HepG2 (cell line): ENCODE results near the gene LRRFIP2. TPM values are rescaled to one million over a fixed set of nuclear protein-coding genes. Genes with fewer than 3 reads are reported as not detected.

ENCODE experiments used
- ATAC-seq: fragments of 200-7000 bp; cut with Tn5 transposase; 3 replicates; pipeline ENCODE4 v1.9.1; 2020; ENCODE audit warnings: mild to moderate bottlenecking, moderate library complexity
- BruUV-seq: library from RNA; stranded (reverse); fragments of 400-500 nt; replicated peaks from 2 replicates; lab custom pipeline; 2021; lab: Mats Ljungman, UMichigan
- CTCF ChIA-PET: fragments of 300-600 bp; formaldehyde crosslinking; extraction: SDS; loops from one replicate; lab custom pipeline; 2021; ENCODE audit warnings: low total read pairs, inconsistent platforms, low intra/inter-chr PET ratio; lab: Yijun Ruan, JAX
- POLR2A ChIA-PET: fragments of 350-600 bp; sonication (Branson Sonifier 250); formaldehyde crosslinking; loops from one replicate; lab custom pipeline; 2020; ENCODE audit warnings: antibody characterized with exemption, inconsistent platforms; lab: Yijun Ruan, JAX
- DNase-seq: peaks from one replicate; pipeline ENCODE4 v3.0.0-alpha.2; 2015; ENCODE audit warnings: low spot score
- FAIRE-seq: peaks from 3 replicates; lab custom pipeline; 2011; peaks lifted over from hg19 to GRCh38; lab: Jason Lieb, UNC
- H2AFZ ChIP-seq: one replicate; pipeline ENCODE4 v1.6.1; 2011; ENCODE audit warnings: low read length, inconsistent platforms
- H3K27ac ChIP-seq: fragments of 300-600 bp; 3 replicates; pipeline ENCODE4 v1.8.0; 2011; ENCODE audit warnings: mixed run types, mild to moderate bottlenecking, mixed read lengths, low read length, inconsistent platforms; ENCODE audit not compliant: insufficient read depth; ENCODE audit errors: extremely low read length
- H3K27me3 ChIP-seq, 2 experiments: fragments of 200-600 bp in 1 of 2; 2 replicates in 1 of 2; 3 replicates in 1 of 2; pipeline versions ENCODE4 v1.6.0 to v1.8.0; 2011; ENCODE audit warnings: low read length in 2 of 2, mild to moderate bottlenecking in 2 of 2, moderate library complexity in 2 of 2, inconsistent platforms in 1 of 2; ENCODE audit not compliant: insufficient read depth in 2 of 2, control insufficient read depth in 1 of 2
- H3K36me3 ChIP-seq, 2 experiments: fragments of 200-600 bp in 1 of 2; replicated peaks in 1 of 2; 2 replicates in 1 of 2; 3 replicates in 1 of 2; pipeline versions ENCODE4 v1.5.1 to v1.8.0; 2011; ENCODE audit warnings: low read length in 2 of 2, inconsistent platforms in 1 of 2; ENCODE audit not compliant: insufficient read depth in 2 of 2, control insufficient read depth in 1 of 2
- H3K4me1 ChIP-seq: 2 replicates; pipeline ENCODE4 v1.5.1; 2012; ENCODE audit warnings: low read length, inconsistent platforms; ENCODE audit not compliant: insufficient read depth
- H3K4me2 ChIP-seq: 2 replicates; pipeline ENCODE4 v1.6.0; 2011; ENCODE audit warnings: low read depth, low read length, inconsistent platforms
- H3K4me3 ChIP-seq, 3 experiments: fragments of 200-600 bp in 1 of 3; sonication (generic), shearing (Covaris generic) in 1 of 3; replicated peaks in 1 of 3; 2 replicates each; pipeline ENCODE4 v1.5.1; 2011 to 2016; ENCODE audit warnings: low read length in 3 of 3, inconsistent platforms in 2 of 3, low read depth in 2 of 3, mild to moderate bottlenecking in 2 of 3, control low read depth in 1 of 3, mixed read lengths in 1 of 3; ENCODE audit not compliant: insufficient read depth in 1 of 3
- H3K79me2 ChIP-seq: one replicate; pipeline ENCODE4 v1.6.1; 2011; ENCODE audit warnings: low read length, inconsistent platforms; ENCODE audit not compliant: insufficient read depth
- H3K9ac ChIP-seq: 2 replicates; pipeline ENCODE4 v1.6.0; 2011; ENCODE audit warnings: mild to moderate bottlenecking, low read depth, low read length, inconsistent platforms; ENCODE audit not compliant: insufficient read depth
- H3K9me3 ChIP-seq: 2 replicates; pipeline ENCODE4 v1.5.1; 2012; ENCODE audit warnings: mild to moderate bottlenecking, low read length
- H4K20me1 ChIP-seq: 2 replicates; pipeline ENCODE4 v1.6.0; 2011; ENCODE audit warnings: inconsistent platforms, mild to moderate bottlenecking, low read length, moderate library complexity; ENCODE audit not compliant: insufficient read depth
- GFI1 ChIP-seq: sonication (generic); formaldehyde crosslinking; IDR thresholded peaks from 2 replicates; pipeline ENCODE4 v1.5.0; 2020; ENCODE audit warnings: missing genetic modification reagents, mild to moderate bottlenecking, borderline replicate concordance
- KDM2A ChIP-seq: sonication (generic); formaldehyde crosslinking; IDR thresholded peaks from 2 replicates; pipeline ENCODE4 v1.4.0; 2020; ENCODE audit warnings: low read depth, missing genetic modification reagents, borderline replicate concordance
- NR2F2 ChIP-seq: IDR thresholded peaks from 2 replicates; pipeline ENCODE4 v1.6.1; 2012; ENCODE audit warnings: low read depth, inconsistent platforms, borderline replicate concordance
- POLR2AphosphoS5 ChIP-seq: IDR thresholded peaks from 2 replicates; pipeline ENCODE4 v1.6.1; 2012; ENCODE audit warnings: low read depth, low read length
- PRMT3 ChIP-seq: sonication (generic); formaldehyde crosslinking; IDR thresholded peaks from 2 replicates; pipeline ENCODE4 v1.8.1; 2022; ENCODE audit warnings: low read depth, mild to moderate bottlenecking, moderate library complexity, missing genetic modification reagents, borderline replicate concordance
- RAD51 ChIP-seq: fragments of 450-650 bp; IDR thresholded peaks from 2 replicates; pipeline ENCODE4 v1.6.1; 2016; ENCODE audit warnings: borderline replicate concordance
- RXRB ChIP-seq: IDR thresholded peaks from 2 replicates; pipeline ENCODE4 v1.6.1; 2016; ENCODE audit warnings: borderline replicate concordance, missing genetic modification reagents, missing compliant biosample characterization
- SP2 ChIP-seq: sonication (generic); formaldehyde crosslinking; IDR thresholded peaks from 2 replicates; pipeline ENCODE4 v1.5.1; 2020; ENCODE audit warnings: mild to moderate bottlenecking, missing genetic modification reagents
- SRF ChIP-seq: IDR thresholded peaks from 2 replicates; pipeline ENCODE4 v1.6.1; 2011; ENCODE audit warnings: mild to moderate bottlenecking, low read depth, low read length, moderate library complexity
- TMF1 ChIP-seq: sonication (generic); formaldehyde crosslinking; IDR thresholded peaks from 2 replicates; pipeline ENCODE4 v1.8.1; 2022; ENCODE audit warnings: low read depth, missing genetic modification reagents
- XBP1 ChIP-seq: sonication (generic); formaldehyde crosslinking; IDR thresholded peaks from 2 replicates; pipeline ENCODE4 v1.5.0; 2020; ENCODE audit warnings: missing genetic modification reagents
- ZNF703 ChIP-seq: sonication (generic); formaldehyde crosslinking; IDR thresholded peaks from 2 replicates; pipeline ENCODE4 v1.5.1; 2020; ENCODE audit warnings: missing genetic modification reagents, mild to moderate bottlenecking, moderate library complexity, borderline replicate concordance
- ZNF724P ChIP-seq: sonication (generic); formaldehyde crosslinking; IDR thresholded peaks from 2 replicates; pipeline ENCODE4 v1.8.0; 2022; ENCODE audit warnings: missing genetic modification reagents, borderline replicate concordance
- ZSCAN12 ChIP-seq: sonication (generic); formaldehyde crosslinking; IDR thresholded peaks from 2 replicates; pipeline ENCODE4 v1.9.0; 2021; ENCODE audit warnings: mild to moderate bottlenecking, missing genetic modification reagents
- WGBS: methylation state at CpG from one replicate; pipeline ENCODE4 v1.1.6; 2017; ENCODE audit warnings: low lambda C conversion rate; 5-methylcytosine and 5-hydroxymethylcytosine counted together
- in situ Hi-C: cut with HindIII; loops from 2 replicates; pipeline ENCODE4 v1.10.0; 2017; ENCODE audit warnings: low pct_unique_long_range_greater_than_20kb; ENCODE audit not compliant: extremely low pct_ligation_motif_present
- intact Hi-C: fragments of 100-400 bp; cut with micrococcal nuclease; formaldehyde crosslinking; loops from one replicate; pipeline ENCODE4 v1.10.0; 2022; ENCODE audit not compliant: unreplicated experiment
- polyA plus RNA-seq, 8 experiments: library from polyadenylated mRNA; depleted of rRNA in 3 of 8; stranded (reverse) in 7 of 8; unstranded in 1 of 8; fragments of >200 nt; fragmentation: Illumina TruSeq in 4 of 8; extraction: Trizol in 4 of 8; gene quantifications; 2 replicates each; pipeline versions ENCODE4 v1.2.1 to v1.2.3, GENCODE V29; 2011 to 2016; ENCODE audit warnings: low read depth in 4 of 8, missing spikeins in 1 of 8, mixed read lengths in 1 of 8; ENCODE audit not compliant: insufficient read depth in 1 of 8
- total RNA-seq, 5 experiments: library from RNA; depleted of rRNA; stranded (reverse); fragments of >200 nt; fragmentation: Illumina TruSeq; extraction: Trizol; gene quantifications; 2 replicates each; pipeline ENCODE4 v1.2.3, GENCODE V29; 2016; ENCODE audit warnings: low read depth in 1 of 5
- TF ChIP-seq, protein P1 (sequence below): sonication (generic); formaldehyde crosslinking; IDR thresholded peaks from 2 replicates; pipeline ENCODE4 v1.4.0; 2020; ENCODE audit warnings: mild to moderate bottlenecking, missing genetic modification reagents
- TF ChIP-seq, protein P2 (sequence below): sonication (generic); formaldehyde crosslinking; IDR thresholded peaks from 2 replicates; pipeline ENCODE4 v1.8.1; 2023; ENCODE audit warnings: mild to moderate bottlenecking, missing genetic modification reagents
- TF ChIP-seq, protein P3 (sequence below): sonication (generic); formaldehyde crosslinking; conservative IDR thresholded peaks from 2 replicates; pipeline ENCODE4 v1.8.1; 2023; ENCODE audit warnings: missing genetic modification reagents

Gene LRRFIP2
- total and polyA plus RNA-seq, 2 of the 13 experiments (the other 11 are each of a cell fraction or from before 2014, with no cell fraction given): 13.5 to 32.2 TPM

DNA sequence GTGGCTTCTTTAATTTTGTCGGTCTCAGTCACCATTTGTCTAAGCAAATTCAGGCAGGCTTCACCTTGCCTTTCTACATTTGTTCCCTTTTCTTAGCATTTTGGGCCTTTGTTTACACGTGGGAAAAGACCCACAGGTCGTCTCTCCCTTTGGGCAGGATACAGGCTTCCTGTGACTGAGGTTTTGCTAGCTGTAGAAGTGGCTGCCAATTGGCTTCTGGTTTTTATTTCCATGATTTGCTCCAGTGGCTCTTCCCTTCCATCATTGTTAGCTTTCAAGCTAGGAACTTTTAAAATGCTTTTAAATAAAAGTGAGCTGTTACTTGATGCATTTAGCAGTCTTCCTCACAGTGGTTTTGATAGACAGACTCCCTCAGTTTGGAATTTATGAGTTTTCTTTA lies 143.8 kb downstream of the LRRFIP2 start:
- Histone ChIP-seq H3K4me2 (no peak overlapping the region), H3K27ac (no peak overlapping the region), H3K4me1 (no peaks in the 10 kb centered on the region), H4K20me1 (no peaks in the 10 kb centered on the region), H3K9me3 (no peaks in the 10 kb centered on the region), H3K4me3 (no peak overlapping the region), H3K27me3 (no peaks in the 10 kb centered on the region), H3K9ac (no peak overlapping the region), H2AFZ (no peak overlapping the region), H3K36me3 (peaks cover 18 to 76% of the 10 kb centered on the region in 2 experiments), H3K79me2 (no peaks in the 10 kb centered on the region)
- 96% methylated on average over 3 of the region's 3 CpGs for WGBS
- DNase-seq (no peak), FAIRE-seq (no peak), ATAC-seq (no peak)
- ChIA-PET POLR2A (no interaction called here), CTCF (no interaction called here)
- in situ Hi-C loops: no loop called here
- no TSS peak for BruUV-seq
- intact Hi-C loops: no loop called here
- TF ChIP-seq SRF: no peak
- TF ChIP-seq GFI1 (CRISPR knock-in tag): no peak
- TF ChIP-seq RAD51: no peak
- TF ChIP-seq TMF1 (CRISPR knock-in tag): no peak
- TF ChIP-seq ZNF724P: no peak
- no peak for TF ChIP-seq ZSCAN12 (CRISPR knock-in tag)
- TF ChIP-seq NR2F2: no peak
- TF ChIP-seq PRMT3 (CRISPR knock-in tag): no peak
- TF ChIP-seq, protein P1, sequence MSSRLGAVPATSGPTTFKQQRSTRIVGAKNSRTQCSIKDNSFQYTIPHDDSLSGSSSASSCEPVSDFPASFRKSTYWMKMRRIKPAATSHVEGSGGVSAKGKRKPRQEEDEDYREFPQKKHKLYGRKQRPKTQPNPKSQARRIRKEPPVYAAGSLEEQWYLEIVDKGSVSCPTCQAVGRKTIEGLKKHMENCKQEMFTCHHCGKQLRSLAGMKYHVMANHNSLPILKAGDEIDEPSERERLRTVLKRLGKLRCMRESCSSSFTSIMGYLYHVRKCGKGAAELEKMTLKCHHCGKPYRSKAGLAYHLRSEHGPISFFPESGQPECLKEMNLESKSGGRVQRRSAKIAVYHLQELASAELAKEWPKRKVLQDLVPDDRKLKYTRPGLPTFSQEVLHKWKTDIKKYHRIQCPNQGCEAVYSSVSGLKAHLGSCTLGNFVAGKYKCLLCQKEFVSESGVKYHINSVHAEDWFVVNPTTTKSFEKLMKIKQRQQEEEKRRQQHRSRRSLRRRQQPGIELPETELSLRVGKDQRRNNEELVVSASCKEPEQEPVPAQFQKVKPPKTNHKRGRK (CRISPR knock-in tag): no peak
- TF ChIP-seq ZNF703 (CRISPR knock-in tag): no peak
- no peak for TF ChIP-seq POLR2AphosphoS5
- TF ChIP-seq XBP1 (CRISPR knock-in tag): no peak
- TF ChIP-seq, protein P2, sequence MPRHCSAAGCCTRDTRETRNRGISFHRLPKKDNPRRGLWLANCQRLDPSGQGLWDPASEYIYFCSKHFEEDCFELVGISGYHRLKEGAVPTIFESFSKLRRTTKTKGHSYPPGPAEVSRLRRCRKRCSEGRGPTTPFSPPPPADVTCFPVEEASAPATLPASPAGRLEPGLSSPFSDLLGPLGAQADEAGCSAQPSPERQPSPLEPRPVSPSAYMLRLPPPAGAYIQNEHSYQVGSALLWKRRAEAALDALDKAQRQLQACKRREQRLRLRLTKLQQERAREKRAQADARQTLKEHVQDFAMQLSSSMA (CRISPR knock-in tag): no peak
- TF ChIP-seq SP2 (CRISPR knock-in tag): no peak
- no peak for TF ChIP-seq RXRB (CRISPR knock-in tag)
- TF ChIP-seq, protein P3, sequence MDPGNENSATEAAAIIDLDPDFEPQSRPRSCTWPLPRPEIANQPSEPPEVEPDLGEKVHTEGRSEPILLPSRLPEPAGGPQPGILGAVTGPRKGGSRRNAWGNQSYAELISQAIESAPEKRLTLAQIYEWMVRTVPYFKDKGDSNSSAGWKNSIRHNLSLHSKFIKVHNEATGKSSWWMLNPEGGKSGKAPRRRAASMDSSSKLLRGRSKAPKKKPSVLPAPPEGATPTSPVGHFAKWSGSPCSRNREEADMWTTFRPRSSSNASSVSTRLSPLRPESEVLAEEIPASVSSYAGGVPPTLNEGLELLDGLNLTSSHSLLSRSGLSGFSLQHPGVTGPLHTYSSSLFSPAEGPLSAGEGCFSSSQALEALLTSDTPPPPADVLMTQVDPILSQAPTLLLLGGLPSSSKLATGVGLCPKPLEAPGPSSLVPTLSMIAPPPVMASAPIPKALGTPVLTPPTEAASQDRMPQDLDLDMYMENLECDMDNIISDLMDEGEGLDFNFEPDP (CRISPR knock-in tag): no peak
- TF ChIP-seq KDM2A: no peak
